ENCODE measurements around the gene GRAP.

GRAP gene

DNA sequence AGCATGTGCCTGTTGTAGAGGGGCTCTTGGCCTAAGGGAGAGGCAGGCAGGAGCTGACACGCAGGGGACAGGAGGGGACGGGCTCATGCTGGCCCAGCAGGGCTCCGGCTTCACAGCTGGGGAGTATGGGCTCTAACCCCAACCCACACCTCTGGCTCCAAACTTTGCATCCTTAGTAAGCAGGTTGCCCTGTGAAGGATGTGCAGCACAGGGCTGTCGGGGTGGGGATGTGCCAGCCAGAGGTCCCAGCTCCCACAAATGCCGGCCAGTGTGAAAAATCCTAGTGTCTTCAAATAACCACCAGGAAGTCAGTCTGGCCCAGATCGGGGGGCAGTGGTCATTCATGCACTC, 28.2 kb downstream of the GRAP start:
- DNase-seq (ENCODE audit: low read depth in 2 of 2) = no peak

DNA sequence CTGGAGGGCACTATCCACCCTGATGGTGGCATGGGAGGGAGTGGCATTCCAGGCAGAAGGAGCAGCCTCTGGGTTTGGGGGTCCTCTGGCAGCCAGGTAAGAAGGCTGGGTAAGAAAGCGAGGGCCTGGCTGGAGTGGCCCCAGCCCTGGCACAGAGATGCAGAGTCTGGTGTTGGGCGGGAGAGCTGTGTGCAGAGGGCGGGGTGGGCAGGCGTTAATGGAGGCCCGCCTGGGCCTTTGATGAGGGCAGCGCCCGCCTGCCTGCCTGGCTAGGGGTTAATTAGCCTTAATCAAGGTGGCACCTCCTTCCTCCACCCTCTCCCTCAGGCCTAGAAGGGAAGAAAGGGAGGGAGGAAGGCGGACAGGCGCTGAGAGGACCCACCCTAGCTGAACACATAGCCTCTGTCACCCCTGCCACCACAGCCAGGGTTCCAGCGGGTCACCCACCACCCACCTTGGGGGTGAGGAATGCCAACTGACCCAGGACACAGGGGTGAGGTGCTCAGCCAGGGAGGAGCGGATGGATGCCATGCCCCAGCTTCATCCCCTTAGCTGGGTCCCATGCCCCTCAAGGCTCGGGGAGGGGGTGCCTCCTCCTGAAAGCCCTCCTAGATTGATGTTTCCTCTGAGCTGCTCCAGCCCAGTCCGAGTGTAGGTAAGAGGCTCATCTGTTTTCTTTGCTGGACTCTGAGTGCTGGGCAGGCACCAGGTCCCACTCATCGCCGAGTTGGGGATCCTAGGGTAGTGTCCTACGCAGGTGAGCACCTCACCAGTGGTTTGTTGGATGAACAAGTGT, 28.8 kb downstream of the GRAP start:
- DNase-seq (ENCODE audit: low read depth in 2 of 2) = no peak

DNA sequence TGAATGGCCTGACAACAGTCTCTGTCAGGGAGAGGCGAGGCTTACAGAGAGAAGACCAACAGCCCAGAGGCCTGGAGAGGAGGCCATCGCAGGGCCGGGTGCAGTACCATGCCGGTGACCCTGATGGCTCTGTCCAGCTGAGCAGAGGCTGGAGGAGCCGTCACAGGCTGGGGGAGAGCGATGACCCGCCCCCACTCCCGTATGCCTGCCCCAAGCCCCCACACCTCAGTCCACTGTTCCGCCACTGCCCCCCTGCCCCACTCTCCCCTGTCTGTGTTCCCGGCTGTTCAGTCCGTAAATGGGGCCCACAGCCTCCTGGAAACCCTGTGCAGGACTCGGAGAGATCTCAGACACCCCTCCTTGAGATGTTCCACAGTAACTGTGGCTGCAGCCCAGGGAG, 29.4 kb downstream of the GRAP start:
- no peak for DNase-seq (ENCODE audit: low read depth in 2 of 2)

DNA sequence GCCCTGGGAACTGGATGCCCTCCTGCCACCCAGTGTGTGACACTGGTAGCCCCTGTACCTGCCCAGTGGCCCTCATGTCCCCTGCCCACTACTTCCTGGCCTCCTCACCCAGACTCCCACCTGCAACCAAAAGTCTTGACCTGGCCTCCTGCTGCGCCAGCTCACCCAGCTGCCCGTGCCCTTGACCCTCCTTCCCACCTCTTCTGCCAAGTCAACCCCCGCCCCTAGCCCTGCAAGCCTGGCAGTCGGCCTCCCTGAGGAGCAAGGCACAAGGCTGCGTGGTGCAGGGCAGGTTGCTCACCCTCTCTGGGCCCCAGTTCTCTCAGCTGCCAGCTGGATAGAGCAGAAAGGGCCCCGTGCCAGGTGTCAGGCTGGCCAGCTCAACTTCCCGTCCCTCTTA, 29.9 kb downstream of the GRAP start:
- no peak for DNase-seq (ENCODE audit: low read depth in 2 of 2)

DNA sequence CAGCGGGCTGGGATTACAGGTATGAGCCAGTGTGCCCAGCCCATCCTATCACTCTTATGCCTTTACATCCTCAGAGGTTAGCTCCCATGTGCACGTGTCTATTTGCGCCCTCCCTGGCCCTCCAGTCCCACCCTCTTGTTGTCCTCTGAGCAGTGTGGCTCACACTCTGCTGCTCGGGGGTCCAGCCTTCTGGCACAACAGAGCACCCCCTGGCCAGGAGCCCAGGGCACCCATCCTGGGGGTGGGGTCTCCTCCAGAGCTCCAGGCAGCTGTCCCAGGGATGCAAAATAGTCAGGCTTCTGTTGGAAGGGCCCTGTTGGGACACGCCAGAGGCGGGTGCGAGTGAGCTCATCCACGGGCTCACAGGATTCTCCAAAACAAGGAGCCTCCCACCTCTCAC, 30.5 kb downstream of the GRAP start:
- DNase-seq (ENCODE audit: low read depth in 2 of 2) = no peak

DNA sequence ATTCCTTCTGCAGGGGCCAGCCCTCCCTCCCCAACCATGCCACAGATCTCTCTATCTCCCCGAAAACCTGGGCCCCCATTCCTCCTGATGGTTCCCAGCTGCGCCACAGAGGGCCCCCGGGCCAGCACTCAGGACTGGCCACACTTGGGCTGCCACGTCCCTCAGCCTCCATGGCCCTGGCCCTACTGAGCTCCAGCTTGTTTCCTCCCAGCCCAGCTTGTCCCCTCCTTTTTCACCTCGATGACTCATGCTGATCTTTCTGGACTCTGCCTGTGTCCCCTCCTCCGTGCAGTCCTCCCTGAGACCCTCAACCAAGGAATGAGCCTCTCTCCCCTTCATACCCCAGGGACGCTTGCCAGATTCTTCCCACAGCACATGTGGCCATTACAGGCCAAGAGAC, 31.3 kb downstream of the GRAP start:
- no peak for DNase-seq (ENCODE audit: low read depth in 2 of 2)

DNA sequence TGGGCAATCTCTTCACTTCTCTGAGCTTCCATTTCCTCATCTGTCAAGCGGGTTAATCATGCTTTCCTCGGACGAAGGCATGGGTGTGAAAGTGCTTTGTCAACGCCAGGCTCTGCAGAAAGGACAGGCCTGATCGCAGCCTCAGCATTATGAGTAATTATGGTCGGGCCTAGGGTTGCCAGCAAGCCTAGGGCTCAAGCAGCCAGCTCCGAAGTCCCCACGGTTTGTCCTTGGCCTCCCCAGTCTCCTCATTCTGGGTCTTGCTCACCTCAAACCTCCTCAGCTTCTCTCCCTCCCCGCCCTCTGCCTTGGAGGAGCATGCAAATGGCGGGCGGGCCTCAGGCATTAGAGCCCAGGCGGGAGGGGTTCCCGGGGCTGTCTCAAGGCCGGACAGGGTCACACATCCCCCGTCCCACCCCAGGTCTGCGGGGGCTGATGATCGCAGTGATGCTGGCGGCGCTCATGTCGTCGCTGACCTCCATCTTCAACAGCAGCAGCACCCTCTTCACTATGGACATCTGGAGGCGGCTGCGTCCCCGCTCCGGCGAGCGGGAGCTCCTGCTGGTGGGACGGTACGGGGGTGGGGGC, 32.0 kb downstream of the GRAP start:
- DNase-seq (ENCODE audit: low read depth in 2 of 2) = no peak

DNA sequence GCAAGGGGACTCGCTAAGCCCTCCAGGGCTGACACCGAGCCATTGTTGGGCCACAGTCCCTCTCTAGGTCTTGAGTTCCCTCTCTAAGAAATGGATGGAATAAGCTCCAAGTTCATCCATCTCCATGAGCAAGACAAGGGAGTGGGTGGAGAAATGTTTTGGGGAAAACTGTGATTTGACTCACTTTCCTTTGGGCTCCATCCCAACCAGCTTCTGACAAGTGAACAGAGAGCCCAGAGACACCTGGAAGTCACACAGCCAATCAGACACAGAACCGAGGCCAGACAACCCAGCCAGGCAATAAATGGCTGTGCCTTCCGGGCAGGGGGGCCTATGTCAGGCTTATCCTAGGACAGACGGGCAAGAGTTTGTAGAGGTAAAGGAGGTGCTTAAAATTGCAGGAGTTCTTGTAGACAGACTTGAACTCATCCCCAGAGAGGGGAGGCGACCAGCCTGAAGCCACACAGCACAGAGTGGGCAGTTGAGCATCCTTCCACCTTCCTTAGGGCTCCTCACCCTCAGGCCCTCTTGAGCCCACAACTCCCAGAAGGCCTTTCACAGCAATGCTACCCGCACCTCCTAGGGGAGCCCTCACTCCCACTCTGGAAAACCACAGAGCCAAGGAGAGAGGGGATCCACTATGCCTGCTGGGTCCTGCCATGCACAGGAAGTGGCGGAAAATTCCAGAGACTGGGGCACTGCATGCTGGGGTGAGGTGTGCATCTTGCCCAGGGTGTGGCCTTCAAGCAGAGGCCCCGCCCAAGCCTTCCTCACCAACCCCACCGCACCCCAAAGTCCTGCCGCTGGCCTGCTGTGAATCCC, 32.7 kb downstream of the GRAP start:
- no peak for DNase-seq (ENCODE audit: low read depth in 2 of 2)

DNA sequence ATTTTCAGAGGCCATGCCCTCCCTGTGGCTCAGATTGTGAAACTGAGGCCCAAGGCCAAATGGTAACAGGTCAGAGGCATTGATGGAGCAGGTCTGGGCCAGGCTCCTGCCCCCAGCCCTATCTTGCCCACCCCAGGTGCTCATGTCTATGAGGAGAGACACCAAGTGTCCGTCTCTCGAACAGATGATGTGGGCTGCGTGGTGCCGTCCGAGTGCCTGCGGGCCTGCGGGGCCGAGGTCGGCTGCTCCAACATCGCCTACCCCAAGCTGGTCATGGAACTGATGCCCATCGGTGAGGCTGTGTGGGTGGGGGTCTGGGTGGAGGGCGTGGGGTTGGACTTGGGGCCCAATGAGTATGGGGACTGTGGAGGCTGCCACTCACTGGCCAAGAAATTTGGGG, 33.5 kb downstream of the GRAP start:
- no peak for DNase-seq (ENCODE audit: low read depth in 2 of 2)

DNA sequence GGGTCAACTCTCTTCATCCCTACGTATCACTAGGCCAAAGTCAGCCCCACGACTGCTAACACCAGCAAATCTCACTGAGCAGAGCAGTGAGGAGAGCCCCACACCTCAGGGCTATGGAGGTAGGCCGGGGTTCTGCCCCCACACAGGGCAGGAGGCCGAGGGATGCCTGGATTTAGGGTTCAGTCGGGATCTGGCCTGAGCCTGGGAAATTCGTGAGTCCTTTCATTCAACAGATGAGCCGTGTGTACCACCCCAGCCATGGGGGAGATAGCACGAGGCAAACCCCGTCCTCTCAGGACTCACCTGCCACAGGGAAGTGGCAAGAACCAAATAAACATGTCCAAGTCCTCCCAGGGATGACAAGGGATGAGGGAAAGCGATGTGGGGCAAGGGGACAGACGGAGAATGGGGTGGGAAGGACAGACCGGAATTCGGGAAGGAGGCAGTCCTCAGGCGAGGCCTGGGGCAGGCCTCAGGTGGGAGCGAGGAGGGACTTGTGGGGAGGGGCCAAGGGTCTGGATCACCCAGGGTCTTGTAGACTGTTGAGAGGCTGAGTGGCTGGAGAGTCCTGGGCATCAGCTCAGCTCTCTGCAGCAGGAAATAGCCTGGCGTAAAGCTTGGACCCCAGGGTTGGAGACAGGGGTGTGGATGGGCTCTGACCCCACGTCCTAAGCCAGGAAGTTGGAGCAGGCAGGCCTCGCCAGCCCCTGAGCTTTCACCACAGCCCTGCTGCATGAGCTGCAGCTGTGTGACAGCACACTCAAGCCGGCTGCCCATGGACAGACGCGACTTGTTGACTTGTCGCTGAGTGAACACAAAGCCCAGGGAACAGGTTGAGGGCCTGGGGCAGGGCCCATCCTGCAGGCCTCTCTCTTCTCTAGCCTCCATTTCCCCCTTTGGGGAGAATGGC, 34.3 kb downstream of the GRAP start:
- DNase-seq (ENCODE audit: low read depth in 2 of 2) = no peak

DNA sequence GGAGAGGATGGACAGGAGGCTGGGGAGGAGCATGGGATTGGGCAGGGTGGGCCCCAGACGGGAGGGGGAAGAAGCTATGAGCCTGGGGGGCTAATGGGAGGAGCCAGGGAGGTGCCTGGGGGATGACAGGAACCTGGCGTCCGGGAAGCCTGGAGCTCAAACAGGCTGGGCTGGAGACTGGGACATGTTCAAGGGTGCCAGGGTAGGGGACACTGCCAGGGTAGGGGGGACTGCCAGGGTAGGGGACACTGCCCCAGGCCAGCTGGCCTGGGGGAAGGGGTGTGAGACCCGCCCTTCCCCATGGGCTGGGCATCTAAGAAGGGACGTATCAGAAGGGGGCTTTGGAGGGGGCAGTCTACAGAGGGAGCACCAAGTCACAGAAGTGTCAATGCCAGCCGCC, 35.2 kb downstream of the GRAP start:
- DNase-seq (ENCODE audit: low read depth in 2 of 2) = no peak

DNA sequence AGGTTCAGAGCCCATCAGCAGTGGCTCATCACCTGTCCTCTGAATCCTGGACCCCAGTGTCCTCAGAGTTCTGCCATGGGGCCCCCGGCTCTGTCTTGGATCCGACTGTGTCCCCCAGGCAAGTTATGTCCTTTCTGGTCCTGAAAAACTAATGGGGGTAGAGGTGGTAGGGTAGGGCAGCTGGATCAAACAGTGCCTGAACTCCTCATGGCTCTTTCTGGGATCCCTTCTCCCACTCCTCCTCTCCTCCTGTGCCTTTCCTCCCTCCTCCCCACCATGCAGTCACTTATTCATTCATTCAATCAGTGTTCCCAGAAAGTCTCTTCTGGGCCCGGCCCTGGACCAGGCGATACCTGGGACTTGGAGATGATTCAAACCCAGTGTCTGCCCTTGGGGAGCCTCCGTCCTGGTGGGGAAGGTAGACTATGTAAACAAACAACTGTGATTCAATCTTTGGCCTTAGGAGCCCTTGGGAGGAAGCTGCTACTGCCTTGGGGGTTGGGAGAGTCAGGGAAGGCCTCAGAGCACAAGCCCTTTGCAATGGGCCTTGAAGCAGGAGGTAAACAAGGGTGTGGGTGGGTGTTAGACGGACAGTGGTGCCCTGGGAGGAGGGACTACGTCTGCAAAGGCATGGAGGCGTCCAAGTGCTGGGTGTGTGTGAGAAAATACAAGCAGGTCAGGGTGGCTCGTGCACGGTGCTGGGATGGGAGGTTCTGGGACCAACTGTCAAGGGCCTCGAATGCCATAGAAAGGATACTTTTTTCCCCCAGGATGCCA, 35.8 kb downstream of the GRAP start:
- DNase-seq (ENCODE audit: low read depth in 2 of 2) = no peak

DNA sequence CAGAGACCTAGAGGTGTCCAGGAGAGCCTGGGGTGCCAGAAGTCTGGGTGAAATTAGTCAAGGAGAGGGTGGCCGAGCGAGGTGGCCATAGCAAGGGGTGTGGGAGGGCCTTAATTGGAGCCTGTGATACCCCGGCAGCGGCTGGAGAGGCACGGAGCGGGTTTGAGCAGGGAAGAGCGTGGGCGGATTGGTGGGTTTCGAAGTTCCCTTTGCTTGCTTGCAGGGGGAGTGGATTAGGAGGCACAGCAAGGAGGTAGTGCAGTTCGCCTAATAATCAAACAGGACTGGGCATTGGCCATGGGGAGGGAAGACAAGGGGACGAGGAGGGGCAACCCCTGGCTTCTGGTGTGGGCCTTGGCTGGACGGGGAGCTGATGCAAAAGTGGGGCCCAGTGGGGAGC, 36.8 kb downstream of the GRAP start:
- no peak for DNase-seq (ENCODE audit: low read depth in 2 of 2)

DNA sequence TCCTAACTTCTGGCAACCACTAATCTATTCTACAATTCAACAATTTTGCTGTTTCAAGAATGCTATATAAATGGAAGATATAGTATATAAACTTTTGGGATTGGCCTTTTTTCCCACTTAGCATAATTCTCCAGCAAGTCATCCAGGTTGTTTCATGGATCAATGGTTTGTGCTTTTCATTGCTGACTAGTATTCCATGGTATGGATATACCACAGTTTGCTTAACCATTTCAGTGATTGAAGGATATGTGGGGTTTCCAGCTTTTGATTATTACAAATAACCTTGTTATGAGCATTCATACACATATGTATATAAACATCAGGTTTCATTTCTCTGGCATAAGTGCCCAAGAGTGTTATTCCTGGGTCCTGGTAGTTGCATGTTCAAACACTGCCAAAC, 40.1 kb downstream of the GRAP start:
- DNase-seq (ENCODE audit: low read depth in 2 of 2) = no peak

DNA sequence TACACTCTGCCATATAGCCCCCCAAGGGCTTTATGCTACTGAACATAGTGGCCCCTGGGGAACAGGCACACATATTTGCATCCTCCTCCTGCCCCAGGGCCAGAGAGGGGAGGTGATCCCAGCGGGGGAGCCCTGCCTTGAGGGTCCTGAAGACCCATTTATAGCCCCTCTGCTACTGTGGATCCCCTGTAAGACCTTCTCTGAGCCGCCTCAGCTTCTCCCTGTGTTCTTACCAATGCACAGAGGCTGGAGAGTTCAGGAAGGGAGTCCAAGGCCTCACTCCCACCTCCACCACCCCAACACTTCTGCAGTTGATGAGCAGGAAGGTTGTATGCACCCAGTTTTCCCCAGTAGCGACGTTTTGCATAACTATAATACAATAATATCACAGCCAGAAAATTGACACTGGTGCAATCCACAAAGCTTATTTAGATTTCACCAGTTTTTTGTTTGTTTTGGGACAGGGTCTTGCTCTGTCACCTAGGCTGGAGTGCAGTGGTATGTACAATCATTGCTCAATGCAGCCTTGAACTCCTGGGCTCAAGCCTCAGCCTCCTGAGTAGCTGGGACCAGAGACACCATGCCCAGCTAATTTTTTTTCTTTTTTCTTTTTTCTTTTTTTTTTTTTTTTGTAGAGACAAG, 40.8 kb downstream of the GRAP start:
- no peak for DNase-seq (ENCODE audit: low read depth in 2 of 2)

DNA sequence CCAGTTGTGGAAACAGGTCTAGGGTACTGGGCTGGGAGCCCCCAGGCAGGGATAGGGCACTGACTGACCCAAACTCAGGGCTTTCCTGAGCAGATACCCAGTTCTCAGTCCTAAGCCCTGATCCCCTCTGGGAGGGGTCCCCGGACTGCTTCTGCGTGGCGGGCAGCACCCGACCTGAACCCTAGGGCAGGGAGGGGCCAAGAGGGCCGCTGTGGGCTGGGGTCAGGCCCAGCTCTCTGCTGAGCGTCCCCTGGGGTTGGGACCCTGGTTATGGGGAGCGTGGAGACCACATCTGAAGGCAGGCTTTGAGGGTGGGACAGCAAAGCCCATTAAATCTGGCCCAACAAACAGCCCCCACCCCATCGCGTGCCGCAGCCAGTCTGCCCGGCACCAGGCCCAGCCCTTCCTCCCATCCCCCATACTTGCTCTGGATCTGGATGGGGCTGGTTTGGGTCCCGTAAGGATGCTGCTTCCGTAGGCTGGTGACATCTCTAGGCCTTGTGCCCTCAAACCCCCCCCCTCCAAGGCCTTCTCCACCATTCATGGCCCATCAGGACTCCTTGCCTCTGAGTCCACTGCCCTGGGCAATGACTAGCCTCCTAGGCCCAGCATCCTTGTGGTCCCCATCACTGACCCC, 41.5 kb downstream of the GRAP start:
- DNase-seq (ENCODE audit: low read depth in 2 of 2) = no peak

DNA sequence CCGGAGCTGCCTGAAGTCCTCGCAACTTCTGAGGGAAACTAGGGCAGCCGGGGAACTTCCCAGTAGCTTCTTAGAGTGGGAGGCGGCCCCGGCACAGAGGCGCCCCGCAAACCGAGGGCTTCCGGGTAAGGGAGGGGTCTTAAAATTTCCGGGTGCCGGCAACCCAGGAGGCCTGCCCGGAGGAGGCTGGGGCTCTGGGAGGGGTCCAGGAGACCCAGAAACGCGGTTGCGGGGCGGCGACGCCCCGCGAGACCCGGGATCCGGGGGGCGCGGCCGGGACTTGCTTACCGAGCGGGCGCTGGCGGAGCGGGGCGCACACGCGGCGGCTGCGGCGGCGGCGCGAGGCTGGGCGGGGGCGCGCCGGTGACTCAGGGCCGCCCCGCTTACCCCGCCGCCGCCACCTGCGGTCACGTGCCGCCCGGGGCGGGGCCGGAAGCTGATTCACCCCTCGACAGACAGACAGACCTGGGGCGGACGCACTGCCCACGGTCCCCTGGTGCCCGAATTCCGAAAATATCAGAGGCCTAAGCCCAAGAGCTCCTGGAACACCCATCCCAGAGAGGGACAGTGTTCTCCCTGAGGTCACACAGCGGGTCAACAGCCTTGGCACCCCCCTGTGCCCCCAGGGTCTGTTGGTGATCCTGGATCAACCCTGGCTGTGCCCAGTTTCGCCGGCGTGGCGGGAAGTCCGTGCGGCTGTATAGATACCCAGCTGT, 42.2 kb downstream of the GRAP start, which contains the start of gene FAM83G:
TSS of gene FAM83G (minus strand) at position 344 of the 716 bp plus-strand sequence. CDS start 723 bp downstream, outside the sequence.
- DNase-seq (ENCODE audit: low read depth in 2 of 2) = peak; percentile 77 to 86

DNA sequence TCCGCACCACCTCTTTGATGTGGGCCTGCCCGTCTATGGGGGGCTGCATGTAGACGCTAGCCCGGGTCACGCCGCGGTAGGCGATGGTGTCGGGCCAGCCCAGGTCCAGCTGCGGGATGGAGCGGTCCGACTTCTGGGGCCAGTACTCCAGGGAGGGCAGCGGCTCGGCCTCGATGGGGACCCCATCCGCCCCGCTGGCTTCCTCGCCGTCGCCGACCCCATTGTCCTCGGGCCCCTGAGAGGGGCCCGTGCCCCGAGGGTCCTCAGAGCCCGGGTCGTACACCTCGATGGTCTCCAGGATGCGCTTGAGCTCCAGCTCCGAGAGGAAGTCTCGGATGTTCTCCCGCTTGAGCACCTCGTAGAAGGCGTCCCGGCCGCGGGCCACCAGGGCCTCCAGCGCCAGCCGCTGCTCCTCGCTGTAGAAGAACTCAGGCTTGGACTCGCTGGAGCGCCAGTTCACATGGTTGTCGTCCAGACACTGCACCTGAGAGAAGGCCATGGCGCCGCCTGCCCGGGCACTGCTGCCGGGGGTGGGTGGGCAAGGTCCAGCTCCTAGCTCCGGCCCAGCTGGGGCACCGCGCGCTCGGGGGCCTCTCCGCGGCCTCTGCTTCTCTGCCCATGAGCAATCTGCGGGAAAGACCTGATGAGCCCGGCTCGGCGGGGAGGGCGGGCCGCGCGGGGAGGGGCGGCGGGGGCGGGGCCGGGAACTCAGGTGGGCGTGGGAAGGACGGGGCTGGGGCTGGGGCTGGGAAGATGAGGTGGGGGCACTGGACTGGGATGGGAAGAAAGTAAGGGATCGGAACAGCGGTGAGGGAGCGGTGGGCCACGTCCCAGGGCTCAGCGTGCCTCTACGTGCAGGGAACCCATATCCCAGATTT, 43.0 kb downstream of the GRAP start:
- DNase-seq (ENCODE audit: low read depth in 2 of 2) = peak in 1 of 2 donors; percentile 40

Data from stimulated activated CD4-positive, alpha-beta T cell treated with anti-CD3 and anti-CD28 coated beads, Interleukin-15, amount 100 ng/mL, for 48 hours (primary cell).